HG02642 (cell line): ENCODE results near the gene PCDHB5.
"Not testable (repeated sequence)": the region's sequence is repeated elsewhere in the genome, so short reads cannot be mapped to it uniquely, and the experiment has no call there.

ENCODE experiments used
- ATAC-seq: cut with Tn5 transposase; IDR thresholded peaks from one replicate; pipeline ENCODE4 v1.9.1; 2021; ENCODE audit warnings: mild to moderate bottlenecking; ENCODE audit not compliant: unreplicated experiment, poor library complexity

The PCDHB5 gene

DNA sequence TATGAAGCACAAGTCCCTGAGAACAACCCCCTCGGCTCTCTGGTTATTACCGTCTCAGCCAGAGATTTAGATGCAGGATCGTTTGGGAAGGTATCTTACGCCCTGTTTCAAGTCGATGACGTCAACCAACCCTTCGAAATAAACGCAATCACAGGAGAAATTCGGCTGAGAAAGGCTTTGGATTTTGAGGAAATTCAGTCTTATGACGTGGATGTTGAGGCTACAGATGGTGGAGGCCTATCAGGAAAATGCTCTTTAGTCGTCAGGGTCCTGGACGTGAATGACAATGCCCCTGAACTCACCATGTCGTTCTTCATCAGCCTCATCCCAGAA is 16.0 kb downstream of the PCDHB5 start:
- no peak for ATAC-seq

DNA sequence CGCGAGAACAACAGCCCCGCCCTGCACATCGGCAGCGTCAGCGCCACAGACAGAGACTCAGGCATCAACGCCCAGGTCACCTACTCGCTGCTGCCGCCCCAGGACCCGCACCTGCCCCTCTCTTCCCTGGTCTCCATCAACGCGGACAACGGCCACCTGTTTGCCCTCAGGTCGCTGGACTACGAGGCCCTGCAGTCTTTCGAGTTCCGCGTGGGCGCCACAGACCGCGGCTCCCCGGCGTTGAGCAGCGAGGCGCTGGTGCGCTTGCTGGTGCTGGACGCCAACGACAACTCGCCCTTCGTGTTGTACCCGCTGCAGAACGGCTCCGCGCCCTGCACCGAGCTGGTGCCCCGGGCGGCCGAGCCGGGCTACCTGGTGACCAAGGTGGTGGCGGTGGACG is 16.6 kb downstream of the PCDHB5 start:
- not testable (repeated sequence) for ATAC-seq

DNA sequence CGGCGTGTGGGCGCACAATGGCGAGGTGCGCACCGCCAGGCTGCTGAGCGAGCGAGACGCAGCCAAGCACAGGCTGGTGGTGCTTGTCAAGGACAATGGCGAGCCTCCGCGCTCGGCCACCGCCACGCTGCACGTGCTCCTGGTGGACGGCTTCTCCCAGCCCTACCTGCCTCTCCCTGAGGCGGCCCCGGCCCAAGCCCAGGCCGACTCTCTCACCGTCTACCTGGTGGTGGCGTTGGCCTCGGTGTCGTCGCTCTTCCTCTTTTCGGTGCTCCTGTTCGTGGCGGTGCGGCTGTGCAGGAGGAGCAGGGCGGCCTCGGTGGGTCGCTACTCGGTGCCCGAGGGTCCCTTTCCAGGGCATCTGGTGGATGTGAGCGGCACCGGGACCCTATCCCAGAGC is 17.1 kb downstream of the PCDHB5 start:
- not testable (repeated sequence) for ATAC-seq

DNA sequence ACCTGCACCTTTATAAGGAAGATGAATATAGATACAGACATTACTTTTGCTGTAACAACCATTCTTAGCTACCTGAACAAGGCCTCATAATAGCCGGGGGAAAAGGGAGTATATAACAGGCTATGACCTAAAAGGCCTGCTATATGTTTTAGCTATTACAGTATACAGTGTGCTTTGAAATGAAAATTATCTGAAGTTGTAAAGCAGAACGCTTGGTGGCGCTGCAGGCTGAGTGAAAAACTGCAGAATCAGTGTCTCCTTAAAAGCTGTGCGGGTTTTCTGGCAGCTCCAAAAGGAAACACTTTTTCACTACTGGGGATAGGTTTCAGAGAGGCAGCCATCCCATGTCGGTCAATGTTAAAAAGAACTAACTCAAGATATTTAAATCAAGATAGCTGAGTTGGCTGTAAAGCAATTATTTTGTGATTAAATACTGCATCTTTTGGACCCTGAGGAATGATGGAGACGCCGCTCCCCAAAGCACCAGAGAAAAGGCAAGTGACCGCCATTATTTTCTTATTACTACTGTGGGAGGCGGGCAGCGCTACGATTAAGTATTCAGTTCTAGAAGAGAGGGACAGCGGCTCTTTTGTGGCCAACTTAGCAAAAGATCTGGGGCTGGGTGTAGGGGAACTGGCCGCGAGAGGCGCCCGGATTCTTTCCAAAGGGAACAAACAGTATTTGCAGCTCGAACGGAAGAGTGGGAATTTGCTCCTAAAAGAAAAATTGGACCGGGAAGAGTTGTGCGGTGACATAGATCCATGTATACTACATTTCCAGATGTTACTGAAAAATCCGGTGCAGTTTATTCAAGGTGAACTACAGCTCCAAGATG is 20.8 kb downstream of the PCDHB5 start:
- ATAC-seq: no peak

DNA sequence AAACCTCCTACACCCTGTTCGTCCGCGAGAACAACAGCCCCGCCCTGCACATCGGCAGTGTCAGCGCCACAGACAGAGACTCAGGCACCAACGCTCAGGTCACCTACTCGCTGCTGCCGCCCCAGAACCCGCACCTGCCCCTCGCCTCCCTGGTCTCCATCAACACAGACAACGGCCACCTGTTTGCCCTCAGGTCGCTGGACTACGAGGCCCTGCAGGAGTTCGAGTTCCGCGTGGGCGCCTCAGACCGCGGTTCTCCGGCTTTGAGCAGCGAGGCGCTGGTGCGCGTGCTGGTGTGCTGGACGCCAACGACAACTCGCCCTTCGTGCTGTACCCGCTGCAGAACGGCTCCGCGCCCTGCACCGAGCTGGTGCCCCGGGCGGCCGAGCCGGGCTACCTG is 22.4 kb downstream of the PCDHB5 start:
- not testable (repeated sequence) for ATAC-seq

DNA sequence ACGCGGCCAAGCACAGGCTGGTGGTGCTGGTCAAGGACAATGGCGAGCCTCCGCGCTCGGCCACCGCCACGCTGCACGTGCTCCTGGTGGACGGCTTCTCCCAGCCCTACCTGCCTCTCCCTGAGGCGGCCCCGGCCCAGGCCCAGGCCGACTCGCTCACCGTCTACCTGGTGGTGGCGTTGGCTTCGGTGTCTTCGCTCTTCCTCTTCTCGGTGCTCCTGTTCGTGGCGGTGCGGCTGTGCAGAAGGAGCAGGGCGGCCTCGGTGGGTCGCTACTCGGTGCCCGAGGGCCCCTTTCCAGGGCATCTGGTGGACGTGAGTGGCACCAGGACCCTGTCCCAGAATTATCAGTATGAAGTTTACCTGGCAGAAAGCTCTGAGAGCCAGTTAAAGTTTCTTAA is 22.9 kb downstream of the PCDHB5 start:
- ATAC-seq: not testable (repeated sequence)

DNA sequence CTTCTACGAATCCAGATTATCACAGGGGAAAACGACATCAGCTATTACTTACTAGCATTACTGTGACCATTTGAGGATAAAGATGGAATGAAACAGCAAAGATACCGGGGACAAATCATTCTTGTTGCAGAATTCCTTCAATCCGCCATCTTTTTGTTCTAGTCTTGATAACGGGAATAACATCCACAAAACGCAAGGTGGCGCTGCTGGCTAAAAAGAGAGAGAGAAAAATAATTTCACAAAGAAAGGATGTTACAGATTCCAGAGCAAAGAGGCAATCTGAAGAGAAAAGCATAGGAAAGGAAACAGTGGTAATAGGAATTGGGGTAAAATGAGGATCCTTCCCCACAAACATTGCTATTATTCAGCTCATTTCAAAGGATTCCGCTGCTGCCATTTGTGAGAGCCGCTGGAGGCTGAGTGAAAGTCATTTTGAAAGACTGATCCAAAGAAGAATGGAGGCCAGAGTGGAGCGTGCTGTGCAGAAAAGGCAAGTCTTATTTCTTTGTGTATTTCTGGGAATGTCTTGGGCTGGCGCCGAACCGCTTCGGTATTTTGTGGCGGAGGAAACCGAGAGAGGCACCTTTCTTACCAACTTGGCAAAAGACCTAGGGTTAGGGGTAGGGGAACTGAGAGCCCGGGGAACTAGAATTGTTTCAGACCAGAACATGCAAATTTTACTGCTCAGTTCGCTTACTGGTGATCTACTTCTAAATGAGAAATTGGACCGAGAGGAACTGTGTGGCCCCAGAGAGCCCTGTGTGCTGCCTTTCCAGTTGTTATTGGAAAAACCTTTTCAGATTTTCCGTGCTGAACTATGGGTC is 37.6 kb downstream of the PCDHB5 start, which contains the start of gene PCDHB7:
PCDHB7 (plus strand) TSS at position 264 of the 824 bp plus-strand sequence; CDS start at position 456, 192 bp downstream.
- no peak for ATAC-seq

DNA sequence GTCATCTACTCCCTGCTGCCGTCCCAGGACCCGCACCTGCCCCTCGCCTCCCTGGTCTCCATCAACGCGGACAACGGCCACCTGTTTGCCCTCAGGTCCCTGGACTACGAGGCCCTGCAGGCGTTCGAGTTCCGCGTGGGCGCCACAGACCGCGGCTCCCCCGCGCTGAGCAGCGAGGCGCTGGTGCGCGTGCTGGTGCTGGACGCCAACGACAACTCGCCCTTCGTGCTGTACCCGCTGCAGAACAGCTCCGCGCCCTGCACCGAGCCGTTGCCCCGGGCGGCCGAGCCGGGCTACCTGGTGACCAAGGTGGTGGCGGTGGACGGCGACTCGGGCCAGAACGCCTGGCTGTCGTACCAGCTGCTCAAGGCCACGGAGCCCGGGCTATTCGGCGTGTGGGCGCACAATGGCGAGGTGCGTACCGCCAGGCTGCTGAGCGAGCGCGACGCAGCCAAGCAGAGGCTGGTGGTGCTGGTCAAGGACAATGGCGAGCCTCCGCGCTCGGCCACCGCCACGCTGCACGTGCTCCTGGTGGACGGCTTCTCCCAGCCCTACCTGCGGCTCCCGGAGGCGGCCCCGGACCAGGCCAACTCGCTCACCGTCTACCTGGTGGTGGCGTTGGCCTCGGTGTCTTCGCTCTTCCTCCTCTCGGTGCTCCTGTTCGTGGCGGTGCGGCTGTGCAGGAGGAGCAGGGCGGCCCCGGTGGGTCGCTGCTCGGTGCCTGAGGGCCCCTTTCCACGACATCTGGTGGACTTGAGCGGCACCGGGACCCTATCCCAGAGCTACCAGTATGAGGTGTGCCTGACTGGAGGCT is 39.5 kb downstream of the PCDHB5 start:
- not testable (repeated sequence) for ATAC-seq

DNA sequence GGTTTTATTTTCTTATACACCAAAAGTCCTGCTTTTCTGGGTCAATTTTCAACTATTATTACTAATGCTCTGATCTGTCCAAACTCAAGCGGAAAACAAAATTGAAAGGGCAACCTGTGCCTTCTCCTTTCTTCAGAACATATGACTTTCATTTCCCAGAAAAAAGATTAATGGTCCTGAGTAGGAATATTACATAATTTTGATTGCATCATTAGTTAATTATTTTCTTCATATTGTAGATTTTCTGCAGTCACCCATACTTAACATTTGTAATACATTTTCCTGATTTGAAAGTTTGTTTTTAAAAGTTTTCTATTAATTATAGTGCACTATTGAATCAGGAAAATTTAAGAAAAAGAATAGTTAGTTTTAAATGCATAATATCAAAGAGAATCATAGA is 40.9 kb downstream of the PCDHB5 start:
- ATAC-seq: no peak

DNA sequence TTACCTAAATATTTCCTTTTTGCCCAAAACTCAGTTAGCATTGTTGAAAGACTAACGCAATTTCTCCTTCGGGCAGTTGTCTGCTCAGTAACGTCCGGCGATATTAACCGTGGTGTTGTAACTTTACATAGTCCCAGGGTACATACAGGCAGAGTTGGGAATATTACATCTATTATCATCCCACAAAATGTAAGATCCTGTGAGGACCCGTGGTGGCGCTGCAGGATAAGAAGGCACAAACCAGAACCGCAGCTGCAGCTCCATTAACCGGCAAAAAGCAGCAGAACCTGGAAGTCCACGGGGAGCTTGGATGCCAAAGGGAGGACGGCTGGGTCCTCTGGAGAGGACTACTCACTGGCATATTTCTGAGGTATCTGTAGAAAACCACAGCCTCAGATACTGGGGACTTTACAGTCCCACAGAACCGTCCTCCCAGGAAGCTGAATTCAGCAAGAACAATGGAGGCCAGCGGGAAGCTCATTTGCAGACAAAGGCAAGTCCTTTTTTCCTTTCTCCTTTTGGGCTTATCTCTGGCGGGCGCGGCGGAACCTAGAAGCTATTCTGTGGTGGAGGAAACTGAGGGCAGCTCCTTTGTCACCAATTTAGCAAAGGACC is 42.7 kb downstream of the PCDHB5 start, which contains the start of gene PCDHB8:
PCDHB8 (plus strand) TSS at position 214 of the 615 bp plus-strand sequence; CDS start at position 459, 245 bp downstream.
- ATAC-seq: not testable (repeated sequence)

DNA sequence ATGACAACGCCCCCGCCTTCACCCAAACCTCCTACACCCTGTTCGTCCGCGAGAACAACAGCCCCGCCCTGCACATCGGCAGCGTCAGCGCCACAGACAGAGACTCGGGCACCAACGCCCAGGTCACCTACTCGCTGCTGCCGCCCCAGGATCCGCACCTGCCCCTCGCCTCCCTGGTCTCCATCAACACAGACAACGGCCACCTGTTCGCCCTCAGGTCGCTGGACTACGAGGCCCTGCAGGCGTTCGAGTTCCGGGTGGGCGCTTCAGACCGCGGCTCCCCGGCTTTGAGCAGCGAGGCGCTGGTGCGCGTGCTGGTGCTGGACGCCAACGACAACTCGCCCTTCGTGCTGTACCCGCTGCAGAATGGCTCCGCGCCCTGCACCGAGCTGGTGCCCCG is 44.4 kb downstream of the PCDHB5 start:
- not testable (repeated sequence) for ATAC-seq

DNA sequence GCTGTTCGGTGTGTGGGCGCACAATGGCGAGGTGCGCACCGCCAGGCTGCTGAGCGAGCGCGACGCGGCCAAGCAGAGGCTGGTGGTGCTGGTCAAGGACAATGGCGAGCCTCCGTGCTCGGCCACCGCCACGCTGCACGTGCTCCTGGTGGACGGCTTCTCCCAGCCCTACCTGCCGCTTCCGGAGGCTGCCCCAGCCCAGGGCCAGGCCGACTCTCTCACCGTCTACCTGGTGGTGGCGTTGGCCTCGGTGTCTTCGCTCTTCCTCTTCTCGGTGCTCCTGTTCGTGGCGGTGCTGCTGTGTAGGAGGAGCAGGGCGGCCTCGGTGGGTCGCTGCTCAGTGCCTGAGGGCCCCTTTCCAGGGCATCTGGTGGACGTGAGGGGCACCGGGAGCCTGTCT is 44.9 kb downstream of the PCDHB5 start:
- not testable (repeated sequence) for ATAC-seq

DNA sequence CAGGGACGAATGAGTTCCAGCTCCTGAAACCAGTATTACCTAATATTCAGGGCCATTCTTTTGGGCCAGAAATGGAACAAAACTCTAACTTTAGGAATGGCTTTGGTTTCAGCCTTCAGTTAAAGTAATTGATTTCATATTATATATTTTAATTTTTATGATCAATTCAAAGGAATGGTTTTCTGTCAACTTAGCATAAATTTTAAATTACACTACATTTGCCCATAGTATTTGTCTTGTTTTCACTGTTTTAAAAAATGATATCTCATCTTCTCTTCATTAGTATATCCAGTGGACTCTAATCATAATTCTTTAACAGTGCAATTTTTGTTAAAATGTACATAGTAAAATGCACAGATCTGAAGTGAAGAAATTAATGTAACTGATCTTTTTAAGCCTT is 45.3 kb downstream of the PCDHB5 start:
- no peak for ATAC-seq

DNA sequence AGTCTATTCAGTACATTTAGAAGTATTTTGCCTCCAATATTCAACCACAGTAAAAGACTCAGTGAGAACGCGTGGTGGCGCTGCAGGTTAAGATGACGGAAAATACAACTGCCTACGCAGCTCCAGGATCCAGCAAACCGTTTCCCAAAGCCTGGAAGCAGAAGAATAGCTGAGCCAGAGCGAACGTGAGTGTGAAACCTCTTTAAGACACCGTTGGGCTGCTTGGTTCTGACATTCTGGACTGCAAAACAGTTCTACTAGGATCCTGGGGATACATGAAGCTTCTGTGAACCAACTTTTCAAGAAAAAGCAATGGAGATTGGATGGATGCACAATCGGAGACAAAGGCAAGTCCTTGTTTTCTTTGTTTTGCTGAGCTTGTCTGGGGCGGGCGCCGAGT is 47.2 kb downstream of the PCDHB5 start, which contains the start of gene PCDHB16:
PCDHB16 (plus strand) TSS at position 140 of the 400 bp plus-strand sequence; CDS start at position 313, 173 bp downstream.
- ATAC-seq: no peak

DNA sequence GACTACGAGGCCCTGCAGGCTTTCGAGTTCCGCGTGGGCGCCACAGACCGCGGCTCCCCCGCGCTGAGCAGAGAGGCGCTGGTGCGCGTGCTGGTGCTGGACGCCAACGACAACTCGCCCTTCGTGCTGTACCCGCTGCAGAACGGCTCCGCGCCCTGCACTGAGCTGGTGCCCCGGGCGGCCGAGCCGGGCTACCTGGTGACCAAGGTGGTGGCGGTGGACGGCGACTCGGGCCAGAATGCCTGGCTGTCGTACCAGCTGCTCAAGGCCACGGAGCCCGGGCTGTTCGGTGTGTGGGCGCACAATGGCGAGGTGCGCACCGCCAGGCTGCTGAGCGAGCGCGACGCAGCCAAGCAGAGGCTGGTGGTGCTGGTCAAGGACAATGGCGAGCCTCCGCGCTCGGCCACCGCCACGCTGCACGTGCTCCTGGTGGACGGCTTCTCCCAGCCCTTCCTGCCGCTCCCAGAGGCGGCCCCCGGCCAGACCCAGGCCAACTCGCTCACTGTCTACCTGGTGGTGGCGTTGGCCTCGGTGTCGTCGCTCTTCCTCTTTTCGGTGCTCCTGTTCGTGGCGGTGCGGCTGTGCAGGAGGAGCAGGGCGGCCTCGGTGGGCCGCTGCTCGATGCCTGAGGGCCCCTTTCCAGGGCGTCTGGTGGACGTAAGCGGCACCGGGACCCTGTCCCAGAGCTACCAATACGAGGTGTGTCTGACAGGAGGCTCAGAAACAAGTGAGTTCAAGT is 49.3 kb downstream of the PCDHB5 start:
- ATAC-seq: not testable (repeated sequence)

DNA sequence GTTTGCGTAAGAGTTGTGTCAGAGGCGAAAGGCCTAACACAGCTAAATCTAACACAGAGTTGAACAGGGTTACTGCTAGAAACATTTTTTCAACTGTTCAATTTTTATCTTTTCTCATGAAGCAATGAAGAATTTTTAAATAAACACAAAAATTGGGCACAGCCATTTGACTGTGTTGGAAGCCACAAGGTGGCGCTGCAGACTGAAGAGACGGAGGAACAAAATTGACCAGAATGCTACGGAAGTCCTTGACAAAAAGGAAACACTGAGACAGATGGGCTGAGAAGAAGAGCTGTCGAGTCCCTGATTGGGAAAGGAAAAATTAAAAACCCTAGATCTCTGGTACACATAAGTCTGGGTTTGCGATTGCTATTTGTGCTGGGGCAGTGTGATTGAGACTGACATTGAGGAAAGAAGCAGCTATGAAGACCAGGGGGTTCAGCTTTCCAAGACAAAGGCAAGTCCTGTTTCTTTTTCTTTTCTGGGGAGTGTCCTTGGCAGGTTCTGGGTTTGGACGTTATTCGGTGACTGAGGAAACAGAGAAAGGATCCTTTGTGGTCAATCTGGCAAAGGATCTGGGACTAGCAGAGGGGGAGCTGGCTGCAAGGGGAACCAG is 52.0 kb downstream of the PCDHB5 start, which contains the start of gene PCDHB9:
PCDHB9 (plus strand) TSS at position 265 of the 616 bp plus-strand sequence; CDS start at position 423, 158 bp downstream.
- no peak for ATAC-seq
